ENCODE measurements around the gene RALGDS. TPM values are rescaled to one million over a fixed set of nuclear protein-coding genes. Genes with fewer than 3 reads are reported as not detected.

Gene RALGDS
- total and polyA plus RNA-seq, 2 donors (not counting 3 experiments of a cell fraction or from before 2014, with no cell fraction given) = 41.4 to 60.0 TPM

DNA sequence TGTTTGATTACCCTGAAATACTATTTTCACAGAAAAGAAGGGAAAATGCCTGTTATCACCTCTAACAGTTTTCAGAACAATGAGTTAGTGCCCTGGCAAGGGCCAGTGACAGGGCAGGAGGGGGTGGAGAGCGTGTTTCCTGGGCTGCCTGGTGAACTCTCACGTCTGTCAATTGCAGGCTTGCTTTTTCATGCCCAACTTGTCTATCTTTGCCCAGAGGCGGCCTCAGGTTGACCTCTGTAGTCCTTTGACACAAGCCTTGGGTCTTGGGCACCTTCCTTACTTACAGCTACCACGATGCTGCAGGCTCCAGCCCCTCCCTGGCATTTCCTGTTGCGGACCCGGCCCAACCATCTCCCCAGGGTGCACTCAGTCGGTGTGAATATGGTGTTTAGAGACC is 61.4 kb downstream of the RALGDS start:
- H3K4me2 ChIP-seq (ENCODE audit: insufficient read depth, low read length) = no peak overlapping the region
- FAIRE-seq = no peak
- no peaks in the 10 kb centered on the region for H3K9me3 ChIP-seq (replicated peaks; ENCODE audit: control insufficient read depth, insufficient read depth, low read length)
- H3K4me1 ChIP-seq (ENCODE audit: control insufficient read depth, extremely low read depth, insufficient read depth, low read length) = peaks cover 3% of the 10 kb centered on the region
- no peaks in the 10 kb centered on the region for H3K27me3 ChIP-seq (ENCODE audit: control insufficient read depth in 2 of 2, insufficient read depth in 2 of 2, low read length in 2 of 2)
- no peak overlapping the region for H2AFZ ChIP-seq (ENCODE audit: low read depth, low read length)
- POLR2A ChIA-PET = no interaction called here
- H4K20me1 ChIP-seq (replicated peaks; ENCODE audit: control insufficient read depth, extremely low read depth, insufficient read depth, low read length) = no peaks in the 10 kb centered on the region
- CTCF ChIA-PET = interaction anchor here (1.6 to 1.9 kb wide), 2 partner anchors 16 to 38 kb away, joined by 4 to 5 read pairs; no protein-coding TSS in a partner anchor
- H3K36me3 ChIP-seq (ENCODE audit: control insufficient read depth in 2 of 2, extremely low read depth in 1 of 2, insufficient read depth in 2 of 2, low read length in 2 of 2) = peaks cover 0 to 21% of the 10 kb centered on the region in 2 experiments
- no peaks in the 10 kb centered on the region for H3K9me1 ChIP-seq (replicated peaks; ENCODE audit: control insufficient read depth, extremely low read depth, insufficient read depth, low read length)
- intact Hi-C loops (cut with micrococcal nuclease) (no loop called here), dilution Hi-C loops (cut with MboI; ENCODE audit: extremely low pct_ligation_motif_present, low sequenced_read_pairs) (no loop called here)
- H3K4me3 ChIP-seq (replicated peaks in 1 of 3; ENCODE audit: insufficient read depth in 1 of 3, low read depth in 1 of 3, low read length in 3 of 3) = no peak overlapping the region
- BruUV-seq (replicated peaks) = no TSS peak
- no peak overlapping the region for H3K9ac ChIP-seq (replicated peaks; ENCODE audit: extremely low read depth, insufficient read depth, low read length)
- TF ChIP-seq GATA2 (IDR thresholded peaks at IDR 0.05; ENCODE audit: insufficient read depth, insufficient read length, low read depth, low read length) (no peak), MYC (IDR thresholded peaks at IDR 0.05; ENCODE audit: low read depth, low read length) (no peak), POLR2A (IDR thresholded peaks at IDR 0.05; ENCODE audit: low read depth, low read length) (no peak), FOS (IDR thresholded peaks at IDR 0.05; ENCODE audit: borderline replicate concordance, insufficient read depth, low read length) (no peak), JUN (IDR thresholded peaks at IDR 0.05; ENCODE audit: borderline replicate concordance, insufficient read depth, insufficient read length, low read depth) (no peak)
- DNase-seq (ENCODE audit: low read depth, low spot score) = no peak
- H3K79me2 ChIP-seq (ENCODE audit: control insufficient read depth, insufficient read depth, low read length) = no peaks in the 10 kb centered on the region
- H3K27ac ChIP-seq (ENCODE audit: insufficient read depth, low read depth, low read length) = no peak overlapping the region

DNA sequence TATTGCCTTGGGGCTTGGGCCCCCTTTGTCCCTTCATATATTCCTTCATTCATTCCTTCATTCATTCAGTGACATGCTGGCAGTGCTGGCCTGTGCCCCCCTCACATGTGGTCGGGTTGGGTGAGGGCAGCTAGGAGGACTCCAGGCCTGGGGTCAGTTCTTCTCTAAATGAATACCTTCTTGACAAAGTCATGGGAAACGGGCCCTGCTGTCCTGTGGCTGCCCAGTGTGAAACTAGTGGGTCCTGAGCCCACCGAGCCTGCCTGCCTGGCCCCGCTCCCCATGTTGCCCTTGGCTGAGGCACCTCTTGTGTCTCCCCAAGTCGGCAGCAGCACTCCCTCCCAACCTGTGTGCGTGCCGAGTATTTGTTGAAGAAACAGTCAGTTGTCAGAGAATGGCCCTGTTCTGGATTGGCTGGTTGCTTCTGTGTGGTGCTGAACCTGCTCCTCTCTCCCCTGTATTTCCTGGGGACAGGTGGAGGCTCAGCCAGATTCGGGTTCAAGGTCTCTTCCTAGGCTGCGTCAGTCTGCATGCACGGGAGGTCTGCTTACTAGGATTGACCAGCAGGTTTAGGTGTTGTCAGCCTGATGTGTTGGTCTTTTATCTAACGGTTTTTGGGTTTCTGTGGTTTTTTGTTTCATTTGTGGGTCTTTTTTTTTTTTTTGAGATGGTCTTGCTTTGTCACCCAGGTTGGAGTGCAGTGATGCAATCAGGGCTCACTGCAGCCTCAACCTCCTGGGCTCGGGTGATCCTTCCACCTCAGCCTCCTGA is 62.3 kb downstream of the RALGDS start:
- dilution Hi-C loops (cut with MboI; ENCODE audit: extremely low pct_ligation_motif_present, low sequenced_read_pairs) = no loop called here
- BruUV-seq (replicated peaks) = no TSS peak
- no peak overlapping the region for H3K27ac ChIP-seq (ENCODE audit: insufficient read depth, low read depth, low read length)
- TF ChIP-seq EZH2 (IDR thresholded peaks at IDR 0.05; ENCODE audit: borderline replicate concordance, low read depth, low read length, severe bottlenecking) (no peak), FOS (IDR thresholded peaks at IDR 0.05; ENCODE audit: borderline replicate concordance, insufficient read depth, low read length) (no peak), MYC (IDR thresholded peaks at IDR 0.05; ENCODE audit: low read depth, low read length) (no peak), CTCF (IDR thresholded peaks at IDR 0.05; ENCODE audit: extremely low read depth in 1 of 2, insufficient read depth in 1 of 2, low read depth in 1 of 2, low read length in 2 of 2) (no peak), GATA2 (IDR thresholded peaks at IDR 0.05; ENCODE audit: insufficient read depth, insufficient read length, low read depth, low read length) (no peak), POLR2AphosphoS5 (IDR thresholded peaks at IDR 0.05; ENCODE audit: insufficient read depth, low read depth, low read length) (no peak), JUN (IDR thresholded peaks at IDR 0.05; ENCODE audit: borderline replicate concordance, insufficient read depth, insufficient read length, low read depth) (no peak), POLR2A (IDR thresholded peaks at IDR 0.05; ENCODE audit: low read depth, low read length) (no peak)
- TF ChIP-seq, protein P1, sequence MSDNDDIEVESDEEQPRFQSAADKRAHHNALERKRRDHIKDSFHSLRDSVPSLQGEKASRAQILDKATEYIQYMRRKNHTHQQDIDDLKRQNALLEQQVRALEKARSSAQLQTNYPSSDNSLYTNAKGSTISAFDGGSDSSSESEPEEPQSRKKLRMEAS (IDR thresholded peaks at IDR 0.05; ENCODE audit: insufficient read depth, insufficient read length) = no peak
- CTCF ChIA-PET = no interaction called here
- peaks cover 3% of the 10 kb centered on the region for H3K4me1 ChIP-seq (ENCODE audit: control insufficient read depth, extremely low read depth, insufficient read depth, low read length)
- DNase-seq (ENCODE audit: low read depth, low spot score) (no peak), FAIRE-seq (no peak)
- no peak overlapping the region for H2AFZ ChIP-seq (ENCODE audit: low read depth, low read length)
- no peaks in the 10 kb centered on the region for H3K9me1 ChIP-seq (replicated peaks; ENCODE audit: control insufficient read depth, extremely low read depth, insufficient read depth, low read length)
- no peaks in the 10 kb centered on the region for H3K27me3 ChIP-seq (ENCODE audit: control insufficient read depth in 2 of 2, insufficient read depth in 2 of 2, low read length in 2 of 2)
- H3K9ac ChIP-seq (replicated peaks; ENCODE audit: extremely low read depth, insufficient read depth, low read length) = no peak overlapping the region
- no peak overlapping the region for H3K4me3 ChIP-seq (replicated peaks in 1 of 3; ENCODE audit: insufficient read depth in 1 of 3, low read depth in 1 of 3, low read length in 3 of 3)
- intact Hi-C loops (cut with micrococcal nuclease) = no loop called here
- H3K36me3 ChIP-seq (ENCODE audit: control insufficient read depth in 2 of 2, extremely low read depth in 1 of 2, insufficient read depth in 2 of 2, low read length in 2 of 2) = peaks cover 0 to 25% of the 10 kb centered on the region in 2 experiments
- no peak overlapping the region for H3K4me2 ChIP-seq (ENCODE audit: insufficient read depth, low read length)
- POLR2A ChIA-PET = no interaction called here
- no peaks in the 10 kb centered on the region for H4K20me1 ChIP-seq (replicated peaks; ENCODE audit: control insufficient read depth, extremely low read depth, insufficient read depth, low read length)
- no peaks in the 10 kb centered on the region for H3K9me3 ChIP-seq (replicated peaks; ENCODE audit: control insufficient read depth, insufficient read depth, low read length)
- no peaks in the 10 kb centered on the region for H3K79me2 ChIP-seq (ENCODE audit: control insufficient read depth, insufficient read depth, low read length)

Data from endothelial cell of umbilical vein (primary cell).